Naive thymus-derived CD4-positive, alpha-beta T cell (primary cell): ENCODE results near the gene RNF114. TPM values are rescaled to one million over a fixed set of nuclear protein-coding genes. Genes with fewer than 3 reads are reported as not detected.
"Not testable (repeated sequence)": the region's sequence is repeated elsewhere in the genome, so short reads cannot be mapped to it uniquely, and the experiment has no call there.

Experiments used
- ATAC-seq: fragments of 150-1000 bp; cut with Tn5 transposase; 2 replicates; pipeline ENCODE4 v1.10.0; 2021; ENCODE audit warnings: mild to moderate bottlenecking, moderate library complexity
- CTCF ChIA-PET: fragments of 350-600 bp; sonication (Branson Sonifier 250); formaldehyde crosslinking; loops from one replicate; lab custom pipeline; 2021; ENCODE audit warnings: antibody characterized with exemption; lab: Charles Lee
- POLR2A ChIA-PET: fragments of 350-600 bp; sonication (Branson Sonifier 250); formaldehyde crosslinking; loops from one replicate; lab custom pipeline; 2021; ENCODE audit warnings: antibody characterized with exemption, inconsistent platforms; lab: Charles Lee
- DNase-seq, 9 donors: peaks; one replicate each; pipeline versions ENCODE4 v3.0.0 to v3.0.0-alpha.2; 2020 to 2022; ENCODE audit warnings: mixed read lengths in 1 of 9
- H3K27ac ChIP-seq: one replicate; pipeline ENCODE4 v1.7.0; 2013; ENCODE audit warnings: mild to moderate bottlenecking, low read depth, low read length, moderate library complexity
- H3K27me3 ChIP-seq, 2 donors: one replicate each; pipeline ENCODE4 v1.7.0; 2013; ENCODE audit warnings: low read length in 2 of 2, mild to moderate bottlenecking in 2 of 2, moderate library complexity in 2 of 2; ENCODE audit not compliant: control insufficient read depth in 2 of 2, insufficient read depth in 2 of 2
- H3K36me3 ChIP-seq, 3 experiments: 1 replicate in 2 of 3; 2 replicates in 1 of 3; pipeline ENCODE4 v1.7.0; 2013; ENCODE audit warnings: low read length in 3 of 3, mild to moderate bottlenecking in 3 of 3, moderate library complexity in 1 of 3; ENCODE audit not compliant: insufficient read depth in 3 of 3, control insufficient read depth in 2 of 3
- H3K4me1 ChIP-seq, 2 donors: one replicate each; pipeline ENCODE4 v1.7.0; 2013; ENCODE audit warnings: low read length in 2 of 2, mild to moderate bottlenecking in 2 of 2, moderate library complexity in 1 of 2; ENCODE audit not compliant: control insufficient read depth in 2 of 2, insufficient read depth in 2 of 2
- H3K4me3 ChIP-seq: 2 replicates; pipeline ENCODE4 v1.7.0; 2013; ENCODE audit warnings: mild to moderate bottlenecking, low read length
- H3K9me3 ChIP-seq, 3 experiments: 1 replicate in 2 of 3; 2 replicates in 1 of 3; pipeline ENCODE4 v1.7.0; 2013; ENCODE audit warnings: low read length in 3 of 3; ENCODE audit not compliant: control insufficient read depth in 2 of 3
- H3K27ac Mint-ChIP-seq, 9 donors: one replicate each; pipeline ENCODE4 v1.8.0; 2020 to 2022; ENCODE audit warnings: mixed read lengths in 9 of 9, mild to moderate bottlenecking in 8 of 9, moderate library complexity in 5 of 9, inconsistent platforms in 2 of 9
- H3K27me3 Mint-ChIP-seq, 5 donors: one replicate each; pipeline ENCODE4 v1.8.0; 2021 to 2022; ENCODE audit warnings: mixed read lengths in 5 of 5, mild to moderate bottlenecking in 1 of 5
- H3K36me3 Mint-ChIP-seq, 5 donors: one replicate each; pipeline ENCODE4 v1.8.0; 2020 to 2022; ENCODE audit warnings: mixed read lengths in 5 of 5, mild to moderate bottlenecking in 3 of 5, inconsistent platforms in 1 of 5
- H3K4me1 Mint-ChIP-seq, 7 donors: one replicate each; pipeline ENCODE4 v1.8.0; 2020 to 2022; ENCODE audit warnings: mixed read lengths in 7 of 7, mild to moderate bottlenecking in 3 of 7, inconsistent platforms in 1 of 7
- H3K4me3 Mint-ChIP-seq, 10 donors: one replicate each; pipeline ENCODE4 v1.8.0; 2020 to 2022; ENCODE audit warnings: mild to moderate bottlenecking in 10 of 10, mixed read lengths in 10 of 10, moderate library complexity in 6 of 10, inconsistent platforms in 2 of 10
- H3K9me3 Mint-ChIP-seq, 11 donors: one replicate each; pipeline ENCODE4 v1.8.0; 2020 to 2022; ENCODE audit warnings: mixed read lengths in 11 of 11, mild to moderate bottlenecking in 4 of 11, inconsistent platforms in 1 of 11, moderate library complexity in 1 of 11
- intact Hi-C, 2 donors: fragments of 100-400 bp; cut with micrococcal nuclease; formaldehyde crosslinking; loops; one replicate each; pipeline ENCODE4 v1.15.1; 2023
- polyA plus RNA-seq, 2 donors: library from polyadenylated mRNA; unstranded; fragments of 300-500 nt; fragmentation: Illumina TruSeq; gene quantifications; one replicate each; pipeline ENCODE4 v1.2.3, GENCODE V29; 2021
- total RNA-seq, 6 experiments: library from RNA in 5 of 6; stranded (reverse) in 5 of 6; gene quantifications; 1 replicate in 5 of 6; 2 replicates in 1 of 6; pipeline ENCODE4 v1.2.3 and lab custom pipeline; 2021 to 2026

The RNF114 gene
- total and polyA plus RNA-seq, 7 experiments from 2014 or later = 67.1 to 143 (median 106) TPM

DNA sequence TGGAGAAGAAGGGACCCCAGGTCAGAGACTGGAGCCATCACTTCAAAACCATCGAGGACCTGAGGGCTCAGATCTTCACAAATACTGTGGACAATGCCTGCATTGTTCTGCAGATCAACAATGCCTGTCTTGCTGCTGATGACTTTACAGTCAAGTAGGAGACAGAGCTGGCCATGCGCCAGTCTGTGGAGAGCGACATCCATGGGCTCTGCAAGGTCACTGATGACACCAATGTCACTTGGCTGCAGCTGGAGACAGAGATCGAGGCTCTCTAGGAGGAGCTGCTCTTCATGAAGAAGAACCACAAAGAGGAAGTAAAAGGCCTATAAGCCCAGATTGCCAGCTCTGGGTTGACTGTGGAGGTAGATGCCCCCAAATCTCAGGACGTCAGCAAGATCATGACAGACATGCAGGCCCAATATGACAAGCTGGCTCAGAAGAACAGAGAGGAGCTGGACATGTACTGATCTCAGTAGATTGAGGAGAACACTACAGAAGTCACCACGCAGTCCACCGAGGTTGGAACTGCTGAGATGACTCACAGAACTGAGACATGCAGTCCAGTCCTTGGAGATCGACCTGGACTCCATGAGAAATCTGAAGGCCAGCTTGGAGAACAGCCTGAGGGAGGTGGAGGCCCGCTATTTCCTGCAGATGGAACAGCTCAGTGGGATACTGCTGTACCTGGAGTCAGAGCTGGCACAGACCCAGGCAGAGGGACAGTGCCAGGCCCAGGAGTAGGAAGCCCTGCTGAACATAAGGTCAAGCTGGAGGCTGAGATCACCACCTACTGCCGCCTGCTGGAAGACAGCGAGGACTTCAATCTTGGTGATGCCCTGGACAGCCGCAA is 21.1 kb downstream of the RNF114 start:
- H3K27ac Mint-ChIP-seq = peak overlapping the region in 3 of 9 donors; percentile 1 to 72 (median 62)
- H3K9me3 ChIP-seq, H3K27ac ChIP-seq, DNase-seq, H3K4me3 ChIP-seq, H3K27me3 ChIP-seq, H3K4me3 Mint-ChIP-seq, intact Hi-C loops, H3K4me1 ChIP-seq, H3K9me3 Mint-ChIP-seq, H3K27me3 Mint-ChIP-seq, H3K4me1 Mint-ChIP-seq, POLR2A ChIA-PET, ATAC-seq: not testable (repeated sequence)
- peaks cover 0 to 48% (median 14%) of the 10 kb centered on the region in 3 experiments for H3K36me3 ChIP-seq
- peaks cover 6 to 39% (median 27%) of the 10 kb centered on the region in 5 donors for H3K36me3 Mint-ChIP-seq
- CTCF ChIA-PET = interaction anchor here (0.9 kb wide), 1 partner anchor 23 kb away, joined by 3 read pairs; no protein-coding TSS in a partner anchor

DNA sequence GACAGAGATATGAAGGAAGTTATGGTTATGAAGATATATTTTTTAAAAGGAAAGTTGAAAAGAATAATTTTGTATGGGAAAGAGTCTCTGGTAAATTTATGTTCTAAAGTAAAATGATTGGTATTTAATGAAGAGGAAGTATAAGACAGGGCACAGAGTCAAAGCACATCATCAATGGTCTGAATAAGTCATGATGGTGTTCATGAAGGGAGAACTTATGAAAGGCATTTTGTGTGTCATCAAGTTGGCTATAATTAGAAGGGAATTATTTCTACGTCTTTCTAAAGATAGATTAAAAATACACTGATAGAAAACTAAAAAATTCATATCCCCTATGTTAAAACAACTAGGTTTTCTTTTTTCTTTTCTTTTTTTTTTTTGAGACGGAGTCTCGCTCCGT is 25.2 kb downstream of the RNF114 start:
- Histone ChIP-seq H3K9me3 (no peaks in the 10 kb centered on the region), H3K36me3 (peaks cover 0 to 15% (median 0%) of the 10 kb centered on the region in 3 experiments), H3K4me3 (no peak overlapping the region), H3K4me1 (no peaks in the 10 kb centered on the region), H3K27ac (no peak overlapping the region), H3K27me3 (no peaks in the 10 kb centered on the region)
- no peak overlapping the region for H3K27ac Mint-ChIP-seq
- no peaks in the 10 kb centered on the region for H3K27me3 Mint-ChIP-seq
- DNase-seq (no peak), ATAC-seq (no peak)
- peaks cover 0 to 23% (median 14%) of the 10 kb centered on the region in 5 donors for H3K36me3 Mint-ChIP-seq
- CTCF ChIA-PET = interaction anchor here (0.7 kb wide), 1 partner anchor 110 kb away, joined by 3 read pairs; no protein-coding TSS in a partner anchor
- no peaks in the 10 kb centered on the region for H3K9me3 Mint-ChIP-seq
- H3K4me3 Mint-ChIP-seq = no peak overlapping the region
- POLR2A ChIA-PET = no interaction called here
- intact Hi-C loops = no loop called here
- no peaks in the 10 kb centered on the region for H3K4me1 Mint-ChIP-seq

DNA sequence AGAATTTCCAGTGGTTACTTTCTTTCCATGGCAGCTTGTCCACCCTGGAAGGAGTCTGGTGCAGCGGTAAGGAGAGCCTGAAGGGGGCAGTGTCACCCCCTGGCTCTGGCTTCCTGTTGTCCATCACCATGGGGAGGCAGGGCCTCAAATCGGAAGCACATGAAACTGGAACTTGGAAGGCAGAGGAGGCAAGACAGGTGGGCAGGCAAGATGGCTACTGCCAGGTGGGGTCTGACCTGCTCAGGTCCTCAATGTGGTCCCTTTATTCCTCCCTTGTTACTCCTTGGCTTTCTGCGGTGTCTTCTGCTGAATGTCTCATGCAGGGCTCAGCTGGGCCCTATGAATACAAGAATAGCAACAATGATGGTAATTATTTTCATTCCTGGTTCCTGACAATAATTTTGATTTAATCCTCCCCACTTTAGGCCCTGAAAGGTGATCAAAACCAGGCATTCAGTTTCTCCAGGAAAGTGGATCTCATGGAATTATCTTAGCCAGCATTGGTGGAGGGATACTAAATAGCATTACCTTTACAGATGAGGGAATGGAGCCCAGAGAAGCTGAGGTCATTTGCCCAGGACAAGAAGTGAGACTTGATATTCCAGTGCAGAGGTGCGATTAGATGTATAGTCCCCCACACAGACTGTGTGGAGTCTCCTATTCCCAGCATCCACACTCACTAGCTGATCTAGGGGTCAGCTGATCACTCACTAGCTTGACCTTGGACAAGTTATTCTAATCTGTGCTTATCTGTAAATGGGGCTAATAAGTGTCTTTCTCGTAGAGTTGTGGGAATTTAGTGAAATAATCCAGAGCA is 29.0 kb downstream of the RNF114 start:
- POLR2A ChIA-PET = no interaction called here
- no peak overlapping the region for H3K4me3 ChIP-seq
- no peaks in the 10 kb centered on the region for H3K4me1 ChIP-seq
- CTCF ChIA-PET = interaction anchor here (0.6 to 2.6 kb wide), 3 partner anchors 15 to 106 kb away, joined by 3 to 8 read pairs (median 3); no protein-coding TSS in a partner anchor
- DNase-seq (no peak), ATAC-seq (peak; percentile 70)
- peaks cover 0 to 4% (median under 1%) of the 10 kb centered on the region in 5 donors for H3K36me3 Mint-ChIP-seq
- no peaks in the 10 kb centered on the region for H3K9me3 ChIP-seq
- no peaks in the 10 kb centered on the region for H3K27me3 Mint-ChIP-seq
- intact Hi-C loops = no loop called here
- no peaks in the 10 kb centered on the region for H3K9me3 Mint-ChIP-seq
- H3K27ac Mint-ChIP-seq = no peak overlapping the region
- no peak overlapping the region for H3K27ac ChIP-seq
- no peak overlapping the region for H3K4me3 Mint-ChIP-seq
- H3K4me1 Mint-ChIP-seq = no peaks in the 10 kb centered on the region
- H3K27me3 ChIP-seq = no peaks in the 10 kb centered on the region
- peaks cover 0 to 6% (median 0%) of the 10 kb centered on the region in 3 experiments for H3K36me3 ChIP-seq

DNA sequence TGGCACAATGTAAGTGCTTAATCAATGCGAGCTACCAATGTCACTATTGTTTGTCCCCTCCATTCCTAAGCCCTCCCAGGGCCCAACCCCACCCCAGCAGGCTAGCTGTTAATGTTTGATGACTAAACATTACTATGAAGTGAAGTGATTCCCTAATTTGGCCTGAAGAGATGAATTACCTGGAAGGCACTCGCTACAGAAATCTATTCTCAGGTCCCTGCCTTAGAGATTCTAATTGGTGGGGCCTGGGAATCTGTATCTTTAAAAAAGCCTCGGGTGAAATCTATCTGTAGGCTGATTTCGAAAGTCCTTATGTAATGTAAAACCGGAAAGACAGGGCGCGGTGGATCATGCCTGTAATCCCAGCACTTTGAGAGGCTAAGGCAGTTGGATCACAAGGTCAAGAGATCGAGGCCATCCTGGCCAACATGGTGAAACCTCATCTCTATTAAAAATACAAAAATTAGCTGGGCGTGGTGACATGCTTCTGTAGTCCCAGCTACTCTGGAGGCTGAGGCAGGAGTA is 29.6 kb downstream of the RNF114 start:
- intact Hi-C loops = no loop called here
- Histone ChIP-seq H3K27ac (no peak overlapping the region), H3K36me3 (peaks cover 0 to 6% (median 0%) of the 10 kb centered on the region in 3 experiments), H3K9me3 (no peaks in the 10 kb centered on the region), H3K4me1 (no peaks in the 10 kb centered on the region), H3K27me3 (no peaks in the 10 kb centered on the region), H3K4me3 (no peak overlapping the region)
- Mint-ChIP-seq H3K4me1 (no peaks in the 10 kb centered on the region), H3K27ac (no peak overlapping the region), H3K27me3 (no peaks in the 10 kb centered on the region), H3K36me3 (peaks cover 0 to 4% (median 0%) of the 10 kb centered on the region in 5 donors), H3K4me3 (no peak overlapping the region), H3K9me3 (no peaks in the 10 kb centered on the region)
- CTCF ChIA-PET = interaction anchor here (2.6 kb wide), 1 partner anchor 106 kb away, joined by 8 read pairs; no protein-coding TSS in a partner anchor
- ATAC-seq (no peak), DNase-seq (no peak)
- POLR2A ChIA-PET = no interaction called here

DNA sequence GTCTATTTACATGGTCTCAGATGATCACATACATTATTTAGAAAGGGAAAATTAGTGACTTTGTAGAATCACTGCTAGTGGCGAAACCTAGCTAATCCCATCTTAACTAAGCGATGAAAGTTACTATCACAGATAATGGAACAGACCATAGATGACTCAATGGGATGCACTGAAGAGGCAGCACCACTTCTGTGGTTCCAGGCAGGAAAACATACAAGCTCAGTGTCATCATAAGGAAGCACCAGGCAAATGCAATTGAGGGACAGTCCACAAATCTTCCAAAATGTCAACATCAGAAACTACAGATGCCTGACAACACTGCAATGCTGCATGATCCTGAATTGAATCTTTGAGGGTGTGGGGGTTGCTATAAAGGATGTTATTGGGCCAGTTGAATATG is 30.7 kb downstream of the RNF114 start:
- DNase-seq = no peak
- H3K36me3 ChIP-seq = peaks cover 0 to 6% (median 0%) of the 10 kb centered on the region in 3 experiments
- H3K27me3 Mint-ChIP-seq = no peaks in the 10 kb centered on the region
- no peaks in the 10 kb centered on the region for H3K9me3 Mint-ChIP-seq
- no peaks in the 10 kb centered on the region for H3K36me3 Mint-ChIP-seq
- CTCF ChIA-PET = interaction anchor here (1.1 to 2.6 kb wide), 2 partner anchors 12 to 105 kb away, joined by 3 to 8 read pairs; no protein-coding TSS in a partner anchor
- POLR2A ChIA-PET = no interaction called here
- H3K4me3 Mint-ChIP-seq = no peak overlapping the region
- no peak overlapping the region for H3K27ac ChIP-seq
- H3K4me3 ChIP-seq = no peak overlapping the region
- H3K4me1 Mint-ChIP-seq = no peaks in the 10 kb centered on the region
- no peaks in the 10 kb centered on the region for H3K9me3 ChIP-seq
- intact Hi-C loops = no loop called here
- H3K27me3 ChIP-seq = no peaks in the 10 kb centered on the region
- no peak overlapping the region for H3K27ac Mint-ChIP-seq
- no peaks in the 10 kb centered on the region for H3K4me1 ChIP-seq
- no peak for ATAC-seq

DNA sequence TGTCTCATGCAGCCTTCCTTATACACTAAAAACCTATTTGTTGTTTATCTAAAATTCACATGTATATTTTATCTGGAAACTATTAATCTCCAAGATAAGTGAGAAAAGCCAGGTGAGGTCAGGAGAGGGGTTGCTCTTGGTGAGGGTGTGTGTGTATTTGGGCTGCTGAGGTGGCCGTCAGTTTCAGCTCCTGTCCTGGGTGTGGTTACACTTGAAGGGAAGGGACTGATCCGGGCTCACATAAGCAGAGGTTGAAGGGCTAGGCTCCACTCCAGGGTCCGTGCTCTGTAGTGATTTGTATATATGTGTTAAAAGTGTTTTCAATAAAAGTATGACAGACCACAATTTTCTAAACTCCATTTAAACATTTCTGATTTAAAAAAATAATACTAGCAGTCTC is 33.0 kb downstream of the RNF114 start:
- POLR2A ChIA-PET = no interaction called here
- intact Hi-C loops = no loop called here
- H3K9me3 ChIP-seq = no peaks in the 10 kb centered on the region
- ATAC-seq = no peak
- H3K27me3 Mint-ChIP-seq = no peaks in the 10 kb centered on the region
- H3K4me1 Mint-ChIP-seq = no peaks in the 10 kb centered on the region
- no peak for DNase-seq
- peak overlapping the region in 1 of 9 donors; percentile 60 for H3K27ac Mint-ChIP-seq
- H3K9me3 Mint-ChIP-seq = no peaks in the 10 kb centered on the region
- no peaks in the 10 kb centered on the region for H3K27me3 ChIP-seq
- CTCF ChIA-PET = no interaction called here
- H3K4me3 Mint-ChIP-seq = no peak overlapping the region
- H3K4me1 ChIP-seq = no peaks in the 10 kb centered on the region
- H3K36me3 ChIP-seq = peaks cover 0 to 6% (median 0%) of the 10 kb centered on the region in 3 experiments
- no peaks in the 10 kb centered on the region for H3K36me3 Mint-ChIP-seq
- no peak overlapping the region for H3K4me3 ChIP-seq
- H3K27ac ChIP-seq = no peak overlapping the region
